T47D (cell line): ENCODE data around the gene GNG11.
A peak's percentile ranks its signal among the peaks of the same experiment; 100 is the strongest.
"Not testable (repeated sequence)": the region's sequence is repeated elsewhere in the genome, so short reads cannot be mapped to it uniquely, and the experiment has no call there.

Experiments
- DNase-seq, 2 experiments: peaks; one replicate each; pipeline versions ENCODE4 v3.0.0 to v3.0.0-alpha.2; 2011 to 2012; ENCODE audit warnings: low read depth in 1 of 2, low spot score in 1 of 2
- JUND ChIP-seq: IDR thresholded peaks from 2 replicates; pipeline ENCODE4 v1.6.1; 2012; ENCODE audit warnings: low read depth
- in situ Hi-C: cut with HindIII; loops from 2 replicates; pipeline ENCODE4 v1.10.0; 2016; ENCODE audit warnings: low sequenced_read_pairs, low pct_unique_long_range_greater_than_20kb

Gene GNG11

GRCh38 chr7:93894966-93895640 lies 26.4 kb upstream of the GNG11 start:
- no peak for TF ChIP-seq JUND
- DNase-seq, result peak in 1 of 2 experiments; percentile 79
- in situ Hi-C loops, result no loop called here

- in situ Hi-C loops, result no loop called here
- TF ChIP-seq JUND, result no peak
- peak in 1 of 2 experiments; percentile 87 for DNase-seq
These were observed 25.5 kb upstream of the GNG11 start for GRCh38 chr7:93895859-93896600.

- DNase-seq, result peak in 1 of 2 experiments; percentile 63
- in situ Hi-C loops, result no loop called here
- TF ChIP-seq JUND, result no peak
These were observed 23.9 kb upstream of the GNG11 start for GRCh38 chr7:93897680-93898079.

GRCh38 chr7:93902777-93903423 lies 18.6 kb upstream of the GNG11 start:
- TF ChIP-seq JUND, result no peak
- DNase-seq, result peak in 1 of 2 experiments; percentile 73
- in situ Hi-C loops, result no loop called here

GRCh38 chr7:93906267-93906666 lies 15.3 kb upstream of the GNG11 start, which contains the start of gene GNGT1:
Gene GNGT1, plus strand, starts transcription at chr7:93906567. Its CDS starts 180 bp downstream, at chr7:93906747.
- no peak for TF ChIP-seq JUND
- in situ Hi-C loops, result no loop called here
- no peak for DNase-seq

GRCh38 chr7:93910076-93910994 lies 11.2 kb upstream of the GNG11 start:
- in situ Hi-C loops, result no loop called here
- DNase-seq, result no peak
- TF ChIP-seq JUND, result no peak

- in situ Hi-C loops, DNase-seq: not testable (repeated sequence)
These were observed 10.3 kb upstream of the GNG11 start for GRCh38 chr7:93911242-93911641.

GRCh38 chr7:93911661-93912060 lies 9.9 kb upstream of the GNG11 start:
- in situ Hi-C loops, DNase-seq: not testable (repeated sequence)

GRCh38 chr7:93913197-93913596 lies 8.3 kb upstream of the GNG11 start:
- DNase-seq, result no peak
- in situ Hi-C loops, result no loop called here
- TF ChIP-seq JUND, result no peak

GRCh38 chr7:93914581-93915066 lies 6.9 kb upstream of the GNG11 start:
- in situ Hi-C loops, result no loop called here
- DNase-seq, result no peak
- peak; percentile 10; the same call in 1 of the 2 replicates for TF ChIP-seq JUND

- DNase-seq, in situ Hi-C loops: not testable (repeated sequence)
These were observed 6.2 kb upstream of the GNG11 start for GRCh38 chr7:93915206-93915842.

- in situ Hi-C loops, DNase-seq: not testable (repeated sequence)
These were observed 5.6 kb upstream of the GNG11 start for GRCh38 chr7:93915888-93916287.

GRCh38 chr7:93916315-93916714 lies 5.2 kb upstream of the GNG11 start:
- DNase-seq, result peak in 1 of 2 experiments; percentile 59
- in situ Hi-C loops, result not testable (repeated sequence)
